ENCODE data around the gene IL4I1. TPM values are rescaled to one million over a fixed set of nuclear protein-coding genes. Genes with fewer than 3 reads are reported as not detected.

Gene IL4I1
- total and polyA plus RNA-seq, 7 donors, result 0.05 to 3.3 (median 0.39) TPM

- no peak overlapping the region for H3K4me3 ChIP-seq
- peaks cover 14% of the 10 kb centered on the region for H3K4me1 ChIP-seq
- no peak overlapping the region for H3K27ac ChIP-seq
- no peaks in the 10 kb centered on the region for H3K27me3 ChIP-seq (ENCODE audit: insufficient read depth in 3 of 3, low read length in 2 of 3)
- TF ChIP-seq, protein P1, sequence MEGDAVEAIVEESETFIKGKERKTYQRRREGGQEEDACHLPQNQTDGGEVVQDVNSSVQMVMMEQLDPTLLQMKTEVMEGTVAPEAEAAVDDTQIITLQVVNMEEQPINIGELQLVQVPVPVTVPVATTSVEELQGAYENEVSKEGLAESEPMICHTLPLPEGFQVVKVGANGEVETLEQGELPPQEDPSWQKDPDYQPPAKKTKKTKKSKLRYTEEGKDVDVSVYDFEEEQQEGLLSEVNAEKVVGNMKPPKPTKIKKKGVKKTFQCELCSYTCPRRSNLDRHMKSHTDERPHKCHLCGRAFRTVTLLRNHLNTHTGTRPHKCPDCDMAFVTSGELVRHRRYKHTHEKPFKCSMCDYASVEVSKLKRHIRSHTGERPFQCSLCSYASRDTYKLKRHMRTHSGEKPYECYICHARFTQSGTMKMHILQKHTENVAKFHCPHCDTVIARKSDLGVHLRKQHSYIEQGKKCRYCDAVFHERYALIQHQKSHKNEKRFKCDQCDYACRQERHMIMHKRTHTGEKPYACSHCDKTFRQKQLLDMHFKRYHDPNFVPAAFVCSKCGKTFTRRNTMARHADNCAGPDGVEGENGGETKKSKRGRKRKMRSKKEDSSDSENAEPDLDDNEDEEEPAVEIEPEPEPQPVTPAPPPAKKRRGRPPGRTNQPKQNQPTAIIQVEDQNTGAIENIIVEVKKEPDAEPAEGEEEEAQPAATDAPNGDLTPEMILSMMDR (IDR thresholded peaks at IDR 0.05), result no peak
- H3K36me3 ChIP-seq (ENCODE audit: insufficient read depth in 1 of 2, low read depth in 1 of 2), result peaks cover 14 to 96% of the 10 kb centered on the region in 2 donors
- DNase-seq (no peak), ATAC-seq (no peak)
- H3K9me3 ChIP-seq, result no peaks in the 10 kb centered on the region
- intact Hi-C loops (cut with DNase I), result no loop called here
- 94 to 98% (median 98%) methylated on average over 5 of the region's 5 CpGs for WGBS, 3 donors
Observed at GRCh38 chr19:49883094-49883493, 13.6 kb downstream of the IL4I1 start.

DNA sequence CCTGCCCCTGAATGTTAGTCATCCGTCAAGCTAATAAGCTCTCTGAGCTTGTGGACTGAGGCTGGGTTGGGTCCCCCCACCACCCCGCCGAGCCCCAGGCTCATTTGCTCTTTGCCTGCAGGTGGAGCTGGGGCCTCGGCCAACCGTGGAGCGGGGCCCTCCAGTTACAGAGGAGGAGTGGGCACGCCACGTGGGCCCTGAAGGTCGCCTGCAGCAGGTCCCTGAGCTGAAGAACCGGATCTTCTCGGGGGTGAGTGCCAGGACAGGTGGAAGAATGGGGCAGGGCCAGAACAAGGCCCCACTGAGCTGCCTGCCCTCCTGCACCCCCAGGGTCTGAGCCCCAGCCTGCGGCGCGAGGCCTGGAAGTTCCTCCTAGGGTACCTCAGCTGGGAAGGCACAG is 14.0 kb downstream of the IL4I1 start:
- TF ChIP-seq, protein P1 (IDR thresholded peaks at IDR 0.05), result no peak
- 97 to 98% (median 98%) methylated on average over 14 of the region's 14 CpGs for WGBS, 3 donors
- no peaks in the 10 kb centered on the region for H3K9me3 ChIP-seq
- no peak for ATAC-seq
- H3K4me3 ChIP-seq, result no peak overlapping the region
- intact Hi-C loops (cut with DNase I), result no loop called here
- peaks cover 15% of the 10 kb centered on the region for H3K4me1 ChIP-seq
- DNase-seq, result no peak
- no peak overlapping the region for H3K27ac ChIP-seq
- H3K36me3 ChIP-seq (ENCODE audit: insufficient read depth in 1 of 2, low read depth in 1 of 2), result peaks cover 14 to 91% of the 10 kb centered on the region in 2 donors
- no peaks in the 10 kb centered on the region for H3K27me3 ChIP-seq (ENCODE audit: insufficient read depth in 3 of 3, low read length in 2 of 3)

GRCh38 chr19:49881672-49882394 is 14.9 kb downstream of the IL4I1 start:
- no peak overlapping the region for H3K4me3 ChIP-seq
- no peak overlapping the region for H3K27ac ChIP-seq
- peaks cover 14 to 83% of the 10 kb centered on the region in 2 donors for H3K36me3 ChIP-seq (ENCODE audit: insufficient read depth in 1 of 2, low read depth in 1 of 2)
- TF ChIP-seq, protein P1 (IDR thresholded peaks at IDR 0.05), result no peak
- WGBS, 3 donors, result 84 to 87% (median 85%) methylated on average over 31 of the region's 31 CpGs
- H3K4me1 ChIP-seq, result peaks cover 15% of the 10 kb centered on the region
- intact Hi-C loops (cut with DNase I), result no loop called here
- H3K27me3 ChIP-seq (ENCODE audit: insufficient read depth in 3 of 3, low read length in 2 of 3), result no peaks in the 10 kb centered on the region
- H3K9me3 ChIP-seq, result no peaks in the 10 kb centered on the region
- peak in 1 of 2 donors; percentile 52 for DNase-seq
- ATAC-seq, result no peak

GRCh38 chr19:49881186-49881585 is 15.5 kb downstream of the IL4I1 start:
- TF ChIP-seq, protein P1 (IDR thresholded peaks at IDR 0.05), result no peak
- H3K27me3 ChIP-seq (ENCODE audit: insufficient read depth in 3 of 3, low read length in 2 of 3), result no peaks in the 10 kb centered on the region
- WGBS, 3 donors, result 94 to 98% (median 94%) methylated on average over 16 to 17 of the region's 17 CpGs
- H3K4me1 ChIP-seq, result peaks cover 15% of the 10 kb centered on the region
- ATAC-seq (no peak), DNase-seq (peak in 1 of 2 donors; percentile 51)
- no peak overlapping the region for H3K4me3 ChIP-seq
- H3K36me3 ChIP-seq (ENCODE audit: insufficient read depth in 1 of 2, low read depth in 1 of 2), result peaks cover 14 to 78% of the 10 kb centered on the region in 2 donors
- no peak overlapping the region for H3K27ac ChIP-seq
- intact Hi-C loops (cut with DNase I), result no loop called here
- H3K9me3 ChIP-seq, result no peaks in the 10 kb centered on the region
